ENCODE results near the gene ANKMY1. TPM values are rescaled to one million over a fixed set of nuclear protein-coding genes. Genes with fewer than 3 reads are reported as not detected.

ANKMY1 gene, protein sequence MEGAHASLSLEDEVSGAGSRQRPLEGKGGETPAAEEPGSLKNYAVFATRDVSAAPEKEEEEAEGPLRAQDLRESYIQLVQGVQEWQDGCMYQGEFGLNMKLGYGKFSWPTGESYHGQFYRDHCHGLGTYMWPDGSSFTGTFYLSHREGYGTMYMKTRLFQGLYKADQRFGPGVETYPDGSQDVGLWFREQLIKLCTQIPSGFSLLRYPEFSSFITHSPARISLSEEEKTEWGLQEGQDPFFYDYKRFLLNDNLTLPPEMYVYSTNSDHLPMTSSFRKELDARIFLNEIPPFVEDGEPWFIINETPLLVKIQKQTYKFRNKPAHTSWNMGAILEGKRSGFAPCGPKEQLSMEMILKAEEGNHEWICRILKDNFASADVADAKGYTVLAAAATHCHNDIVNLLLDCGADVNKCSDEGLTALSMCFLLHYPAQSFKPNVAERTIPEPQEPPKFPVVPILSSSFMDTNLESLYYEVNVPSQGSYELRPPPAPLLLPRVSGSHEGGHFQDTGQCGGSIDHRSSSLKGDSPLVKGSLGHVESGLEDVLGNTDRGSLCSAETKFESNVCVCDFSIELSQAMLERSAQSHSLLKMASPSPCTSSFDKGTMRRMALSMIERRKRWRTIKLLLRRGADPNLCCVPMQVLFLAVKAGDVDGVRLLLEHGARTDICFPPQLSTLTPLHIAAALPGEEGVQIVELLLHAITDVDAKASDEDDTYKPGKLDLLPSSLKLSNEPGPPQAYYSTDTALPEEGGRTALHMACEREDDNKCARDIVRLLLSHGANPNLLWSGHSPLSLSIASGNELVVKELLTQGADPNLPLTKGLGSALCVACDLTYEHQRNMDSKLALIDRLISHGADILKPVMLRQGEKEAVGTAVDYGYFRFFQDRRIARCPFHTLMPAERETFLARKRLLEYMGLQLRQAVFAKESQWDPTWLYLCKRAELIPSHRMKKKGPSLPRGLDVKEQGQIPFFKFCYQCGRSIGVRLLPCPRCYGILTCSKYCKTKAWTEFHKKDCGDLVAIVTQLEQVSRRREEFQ
- 10 to 100 TPM; 10.0 to 18.6 (median 12.9) TPM for polyA plus RNA-seq (ENCODE audit: insufficient read length in 4 of 4)

DNA sequence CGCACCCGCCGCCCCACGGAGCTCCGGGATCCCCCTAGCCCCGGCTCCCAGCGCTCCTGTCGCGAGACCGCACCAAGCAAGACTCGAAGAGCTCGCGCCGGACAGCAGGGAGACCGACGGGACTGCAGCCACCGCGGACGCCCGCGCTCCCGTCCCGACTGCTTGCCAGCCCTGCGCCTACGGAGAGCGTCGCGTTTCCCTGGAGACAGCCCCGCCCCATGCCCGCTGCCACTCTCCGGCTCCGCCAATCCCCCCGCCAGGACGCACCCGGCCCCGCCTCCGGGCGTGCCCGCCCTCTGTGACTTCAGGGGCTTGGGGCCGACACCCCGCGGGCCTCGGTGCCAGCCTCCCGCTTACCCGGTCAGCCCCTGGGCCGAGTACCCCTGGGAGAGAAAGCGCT, at the start of gene ANKMY1:
Gene ANKMY1, minus strand, starts transcription at position 181 of the 400 bp plus-strand sequence. CDS start 653 bp downstream, outside the sequence.
- no peak for DNase-seq (ENCODE audit: low read depth in 4 of 4, low spot score in 2 of 4)

DNA sequence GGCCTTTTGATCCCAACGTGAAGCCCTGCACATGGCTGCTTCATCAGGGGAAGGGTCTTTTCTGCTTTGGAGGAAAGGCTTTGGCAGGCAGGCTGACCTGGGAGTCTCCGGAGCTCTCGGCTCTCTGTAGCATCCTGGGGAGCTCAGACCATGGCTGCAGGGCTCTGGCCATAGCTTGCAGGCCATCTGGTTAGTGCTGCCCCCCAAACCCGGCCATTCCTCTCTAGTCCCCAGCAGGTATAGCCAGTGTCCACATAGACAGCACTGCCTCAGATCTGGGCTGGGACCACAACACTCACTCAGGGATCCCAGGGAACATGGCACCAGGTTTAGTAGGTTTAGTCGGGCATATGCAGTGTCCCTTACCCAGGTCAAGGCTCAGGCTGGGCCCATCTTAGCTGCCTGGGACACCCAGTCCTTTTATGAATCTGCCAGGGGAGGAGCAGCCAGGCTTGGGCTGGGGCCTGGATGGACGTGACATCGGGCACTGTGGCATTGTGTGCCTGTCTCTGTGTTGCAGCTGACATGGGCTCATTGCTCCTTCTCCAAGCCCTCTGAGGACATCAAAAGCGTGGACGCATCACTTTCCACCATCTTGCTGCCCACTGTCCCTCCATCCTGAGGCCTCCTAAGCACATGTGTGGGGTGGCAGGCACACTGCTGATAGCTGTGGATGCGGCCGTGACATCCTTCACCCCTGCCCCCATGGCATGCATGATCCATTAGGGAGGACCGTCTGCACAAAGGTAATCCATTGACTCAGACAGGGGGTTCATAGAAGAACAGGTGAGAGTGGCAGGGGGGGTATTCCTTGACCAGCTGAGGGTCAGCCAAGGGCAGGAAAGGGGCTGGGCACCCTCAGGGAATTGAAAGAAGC, 48.3 kb upstream of the ANKMY1 start:
- no peak for DNase-seq (ENCODE audit: low read depth in 4 of 4, low spot score in 2 of 4)

DNA sequence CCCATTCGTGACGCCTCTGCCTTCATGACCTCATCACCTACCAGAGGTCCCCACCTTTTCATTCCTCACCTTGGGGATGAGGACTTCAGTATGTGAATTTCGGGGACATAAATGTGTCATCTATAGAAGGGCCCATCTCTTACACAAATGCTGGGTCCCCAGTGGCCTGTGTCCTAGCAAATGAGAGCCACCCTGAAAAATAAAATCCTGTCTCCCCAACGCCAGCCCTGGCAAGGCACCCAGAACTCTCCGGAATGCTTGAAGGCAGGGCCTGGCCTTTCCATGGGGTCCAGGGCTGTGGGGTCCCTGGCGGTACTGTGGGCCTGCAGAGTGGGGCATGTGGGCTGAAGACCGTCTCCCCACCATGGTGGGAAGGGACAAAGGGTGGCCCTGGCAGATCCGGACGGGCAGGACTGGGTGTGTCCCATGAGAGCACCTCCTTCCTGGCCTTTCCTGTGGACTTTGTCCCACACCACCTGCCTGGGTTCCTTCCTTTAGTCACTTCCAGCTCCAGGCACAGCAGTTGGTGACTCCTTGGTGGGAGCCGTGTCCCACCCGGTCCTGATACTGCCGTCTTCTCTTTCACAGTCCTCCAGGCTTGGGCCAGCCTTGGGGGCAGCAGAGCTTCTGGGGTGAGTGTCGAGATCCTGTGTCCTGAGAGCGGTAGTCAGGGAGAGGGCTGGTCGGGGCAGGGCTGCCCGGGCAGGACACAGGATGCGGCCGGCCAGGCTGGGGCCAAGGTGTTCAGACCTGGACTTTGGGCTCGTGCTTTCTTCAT, 47.3 kb upstream of the ANKMY1 start:
- DNase-seq (ENCODE audit: low read depth in 4 of 4, low spot score in 2 of 4), result no peak

DNA sequence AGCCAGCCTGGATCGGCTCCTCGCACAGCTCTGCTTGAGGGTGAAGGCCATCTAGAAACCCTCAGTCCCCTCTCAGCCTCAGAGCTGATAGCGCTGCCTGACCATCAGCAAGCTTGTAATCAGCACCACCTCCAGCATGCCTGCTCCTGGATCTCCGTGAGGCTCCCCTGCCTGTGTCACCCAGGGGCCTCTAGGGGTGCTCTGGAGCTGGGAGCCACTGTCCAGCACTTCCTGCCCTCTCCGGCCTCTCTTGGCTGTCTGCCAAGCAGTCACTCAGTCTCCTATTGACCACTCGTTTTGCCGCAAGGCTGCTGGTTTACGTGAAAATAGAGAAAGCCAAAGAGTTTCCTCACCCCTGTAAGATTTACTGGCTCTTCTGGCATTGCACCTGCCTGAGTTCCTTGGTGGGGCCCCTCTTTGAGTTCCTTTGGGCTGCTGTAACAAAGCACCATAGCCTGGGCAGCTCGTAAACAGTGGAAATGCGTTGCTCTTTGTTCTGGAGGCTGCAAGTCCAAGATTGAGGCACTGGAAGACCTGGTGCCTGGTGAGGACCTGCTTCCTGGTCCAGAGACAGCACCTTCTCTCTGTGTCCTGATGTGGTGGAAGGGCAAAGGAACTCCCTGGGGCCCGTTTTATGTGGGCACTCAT, 46.6 kb upstream of the ANKMY1 start:
- DNase-seq (ENCODE audit: low read depth in 4 of 4, low spot score in 2 of 4), result peak in 1 of 4 donors; percentile 66

DNA sequence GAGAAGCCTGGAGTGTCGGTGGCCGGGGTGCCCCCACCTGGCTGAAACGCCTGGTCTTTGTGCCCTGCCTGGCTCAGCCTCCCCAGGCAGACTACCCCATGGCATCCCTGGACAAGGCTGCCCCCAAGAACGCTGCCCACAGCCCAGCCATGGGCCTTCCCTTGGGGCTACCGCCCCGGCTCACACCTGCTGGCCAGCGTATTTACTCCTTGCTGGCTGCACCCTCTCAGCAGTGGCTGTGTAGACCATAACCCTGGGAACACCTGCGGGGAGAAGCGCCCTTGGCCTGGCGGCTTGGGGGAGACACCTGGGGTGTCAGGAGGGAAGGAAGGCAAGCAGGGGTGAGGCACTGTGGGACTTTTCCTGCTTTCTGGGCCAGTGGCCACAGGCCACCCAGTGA, 46.1 kb upstream of the ANKMY1 start:
- DNase-seq (ENCODE audit: low read depth in 4 of 4, low spot score in 2 of 4), result no peak

DNA sequence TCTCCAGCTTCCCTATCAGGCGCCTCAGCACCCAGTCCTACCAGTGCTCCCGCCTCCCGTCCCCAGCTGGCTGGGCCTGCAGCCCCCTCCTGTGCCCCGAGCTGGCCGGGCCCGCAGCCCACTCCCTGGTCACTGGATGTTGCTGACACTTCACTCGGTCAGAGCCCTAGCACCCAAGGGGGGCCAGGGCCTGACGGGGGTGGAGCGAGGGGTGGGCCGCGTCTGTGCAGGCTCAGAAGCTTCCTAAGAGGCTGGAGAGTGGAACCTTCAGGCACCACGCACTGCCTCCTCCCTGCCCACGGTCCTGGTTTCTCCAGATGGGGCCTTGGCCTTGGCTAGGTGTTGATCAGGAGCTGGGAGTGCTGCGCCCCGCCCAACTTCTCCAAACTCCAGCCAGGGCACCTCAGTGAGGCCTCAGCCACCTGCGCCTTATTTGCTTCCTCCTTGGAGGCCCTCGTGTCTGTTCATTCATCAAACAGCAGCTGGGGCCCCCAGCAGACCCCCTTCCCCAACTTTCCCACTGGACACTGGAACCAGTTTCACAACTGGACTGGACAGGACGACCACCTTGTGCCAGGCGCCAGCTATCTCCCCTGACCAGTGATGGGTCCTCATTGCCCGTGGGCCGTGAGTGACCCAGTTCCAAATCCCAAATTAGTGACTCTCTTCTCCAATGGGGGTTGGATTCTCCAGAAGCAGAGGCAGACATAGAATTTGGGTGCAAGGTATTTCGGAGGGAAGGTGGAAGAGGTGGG, 45.5 kb upstream of the ANKMY1 start:
- no peak for DNase-seq (ENCODE audit: low read depth in 4 of 4, low spot score in 2 of 4)

DNA sequence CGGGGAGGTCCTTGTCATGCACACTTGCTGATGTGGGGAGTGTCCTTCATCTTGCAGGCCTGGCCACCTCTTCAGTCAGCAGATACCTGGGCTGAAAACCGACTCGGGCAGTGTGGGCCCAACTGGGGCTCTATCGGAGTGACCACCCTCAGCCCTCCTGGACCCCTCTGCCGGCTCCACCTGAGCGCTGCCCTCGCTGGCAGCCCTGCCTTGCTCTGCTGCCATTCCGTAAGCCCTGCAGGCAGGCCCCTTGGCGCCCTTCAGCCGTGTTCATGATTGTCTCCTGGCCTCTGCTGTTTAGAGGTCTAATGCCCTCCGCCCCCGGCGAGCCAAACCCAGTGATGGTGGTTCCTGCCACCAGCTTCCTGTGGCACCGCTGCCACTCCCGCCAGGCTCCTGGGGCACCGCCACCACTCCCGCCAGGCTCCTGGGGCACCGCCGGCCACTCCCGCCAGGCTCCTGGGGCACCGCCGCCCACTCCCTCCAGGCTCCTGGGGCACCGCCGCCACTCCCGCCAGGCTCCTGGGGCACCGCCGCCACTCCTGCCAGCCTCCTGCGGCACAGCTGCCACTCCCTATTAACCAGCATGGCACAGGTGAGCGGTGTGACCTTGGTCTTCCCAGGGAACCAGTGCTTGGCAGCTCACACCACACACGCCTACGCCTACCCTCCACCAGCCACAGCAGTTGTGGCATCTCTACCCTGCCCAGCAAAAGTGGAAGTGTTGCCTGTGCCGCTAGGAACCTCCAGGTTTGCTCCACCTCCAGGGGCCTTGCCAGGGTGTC, 44.7 kb upstream of the ANKMY1 start:
- no peak for DNase-seq (ENCODE audit: low read depth in 4 of 4, low spot score in 2 of 4)

DNA sequence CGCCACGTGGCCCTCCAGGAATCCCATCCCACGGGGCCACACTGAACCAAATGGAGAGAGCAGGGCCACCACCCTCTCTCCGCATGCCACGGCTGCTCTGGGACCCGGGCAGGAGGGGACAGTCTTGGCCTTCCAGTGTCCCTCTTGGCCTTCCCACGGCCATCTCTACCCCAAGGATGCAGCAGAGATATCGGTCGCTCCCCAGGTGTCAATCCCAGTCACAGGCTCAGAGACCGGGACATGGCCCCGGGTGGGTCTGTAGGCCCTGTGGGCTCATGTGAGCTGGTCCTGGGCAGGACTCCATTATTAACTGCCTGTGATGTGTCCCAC, 44.0 kb upstream of the ANKMY1 start:
- no peak for DNase-seq (ENCODE audit: low read depth in 4 of 4, low spot score in 2 of 4)

DNA sequence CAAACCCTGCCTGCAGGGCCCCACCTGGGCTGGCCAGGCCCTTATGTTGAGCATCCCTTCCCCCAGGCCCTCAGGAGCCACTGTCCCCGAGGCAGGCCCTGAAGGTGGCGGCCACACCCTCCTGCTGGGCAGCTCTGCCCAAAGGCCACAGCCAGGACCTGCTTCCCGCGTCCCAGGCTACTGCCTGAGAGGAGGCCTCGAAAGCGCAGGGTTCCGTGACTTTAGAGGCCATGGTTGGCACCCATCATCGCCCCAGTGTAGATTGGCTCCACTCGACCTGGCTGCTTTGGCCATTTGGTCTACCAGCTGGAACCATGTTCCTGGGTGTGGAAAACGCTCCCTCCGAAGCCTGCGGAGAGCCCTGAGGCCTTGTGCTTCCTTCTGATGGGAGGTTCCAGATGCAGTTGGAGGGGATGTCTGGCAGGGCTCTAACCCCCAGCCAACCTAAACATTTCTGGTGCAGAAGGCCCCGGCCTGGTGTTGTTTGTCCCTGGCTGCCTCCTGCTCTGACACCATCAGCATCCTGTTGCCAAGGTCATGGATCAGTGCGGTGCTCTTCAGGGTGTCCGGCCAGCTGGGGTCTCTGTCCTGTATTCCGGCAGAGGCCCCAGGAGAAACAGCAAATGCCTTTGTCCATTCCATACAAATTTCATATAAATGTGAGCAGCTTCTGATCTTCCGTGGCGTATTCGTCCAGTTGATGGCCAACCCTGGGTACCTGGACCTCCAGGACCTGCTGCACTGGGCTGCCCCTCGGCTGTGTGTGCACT, 43.5 kb upstream of the ANKMY1 start:
- no peak for DNase-seq (ENCODE audit: low read depth in 4 of 4, low spot score in 2 of 4)

DNA sequence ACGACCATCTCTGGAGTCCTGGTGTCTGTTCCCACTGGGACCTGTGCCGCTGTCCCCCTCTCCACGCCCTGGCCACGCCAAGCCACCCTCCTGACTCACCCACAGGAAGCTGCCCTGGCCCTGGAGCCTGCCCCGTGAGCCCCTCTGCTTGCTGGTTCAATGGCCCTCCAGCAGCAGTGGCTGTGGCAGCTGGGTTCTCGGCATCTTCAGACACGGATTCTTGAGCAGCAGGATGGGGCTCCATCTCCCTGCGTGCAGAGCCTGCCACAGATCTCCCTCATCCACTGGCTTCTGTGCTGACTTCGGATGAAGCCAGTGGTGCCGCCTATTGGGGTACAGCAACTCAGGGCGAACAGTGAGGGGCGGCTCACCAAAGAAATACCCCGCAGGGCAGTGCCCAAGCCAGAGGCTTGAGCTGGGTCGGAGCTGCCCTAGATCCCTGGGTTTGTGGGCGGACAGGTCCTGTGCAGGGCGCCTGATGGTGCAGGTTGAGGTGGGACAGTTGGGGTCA, 42.7 kb upstream of the ANKMY1 start:
- DNase-seq (ENCODE audit: low read depth in 4 of 4, low spot score in 2 of 4), result no peak

DNA sequence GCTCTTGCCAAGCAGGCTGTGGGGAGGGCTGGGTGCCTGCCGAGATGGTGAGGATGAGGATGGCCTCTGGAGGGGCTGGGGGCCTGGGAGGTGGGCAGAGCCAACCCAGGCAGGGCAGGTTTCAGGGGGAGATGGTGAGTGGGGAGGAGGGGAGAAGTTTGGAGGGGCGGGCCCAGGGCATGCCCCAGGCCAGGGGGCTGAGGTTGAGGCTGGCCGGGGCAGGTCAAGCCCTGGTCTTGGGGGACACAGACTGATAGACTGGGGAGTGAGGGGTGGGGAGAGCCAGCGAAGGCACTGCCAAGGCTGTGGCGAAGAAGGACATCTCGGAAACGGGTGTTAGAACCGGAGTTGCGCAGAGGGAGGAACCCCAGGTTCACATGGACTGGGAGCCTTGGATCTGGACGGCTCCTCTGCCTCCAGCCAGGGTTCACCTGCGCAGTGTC, 41.4 kb upstream of the ANKMY1 start:
- no peak for DNase-seq (ENCODE audit: low read depth in 4 of 4, low spot score in 2 of 4)

DNA sequence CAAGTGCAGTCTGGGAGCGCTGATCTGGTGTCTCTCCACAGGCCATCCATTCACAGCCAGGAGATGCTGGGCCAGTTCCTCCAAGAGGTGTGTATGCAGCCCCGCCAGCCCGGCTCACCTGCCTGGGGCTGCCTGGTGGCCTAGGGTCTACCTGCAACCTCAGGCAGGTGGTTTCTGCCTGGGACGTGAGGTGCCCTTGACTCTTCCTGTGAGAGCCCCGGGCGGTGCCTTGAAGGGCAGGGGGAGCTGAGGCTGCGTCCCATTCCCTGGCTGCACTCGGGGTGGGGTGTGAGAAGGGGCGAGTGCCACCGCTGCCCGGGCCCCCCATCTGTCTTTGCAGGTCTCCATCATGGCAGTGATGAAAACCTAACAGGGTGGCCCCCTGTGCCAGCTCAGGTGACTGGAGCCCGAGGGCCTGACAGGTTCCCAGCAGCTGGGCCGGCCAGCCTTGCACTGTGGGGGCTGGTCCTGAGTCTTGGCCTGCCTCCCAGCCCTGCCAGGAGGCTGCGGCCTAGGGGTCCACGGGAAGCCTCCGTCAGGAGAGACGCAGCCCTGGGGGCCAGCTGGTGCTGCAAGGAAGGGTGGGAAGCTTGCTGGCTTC, 40.6 kb upstream of the ANKMY1 start:
- no peak for DNase-seq (ENCODE audit: low read depth in 4 of 4, low spot score in 2 of 4)

DNA sequence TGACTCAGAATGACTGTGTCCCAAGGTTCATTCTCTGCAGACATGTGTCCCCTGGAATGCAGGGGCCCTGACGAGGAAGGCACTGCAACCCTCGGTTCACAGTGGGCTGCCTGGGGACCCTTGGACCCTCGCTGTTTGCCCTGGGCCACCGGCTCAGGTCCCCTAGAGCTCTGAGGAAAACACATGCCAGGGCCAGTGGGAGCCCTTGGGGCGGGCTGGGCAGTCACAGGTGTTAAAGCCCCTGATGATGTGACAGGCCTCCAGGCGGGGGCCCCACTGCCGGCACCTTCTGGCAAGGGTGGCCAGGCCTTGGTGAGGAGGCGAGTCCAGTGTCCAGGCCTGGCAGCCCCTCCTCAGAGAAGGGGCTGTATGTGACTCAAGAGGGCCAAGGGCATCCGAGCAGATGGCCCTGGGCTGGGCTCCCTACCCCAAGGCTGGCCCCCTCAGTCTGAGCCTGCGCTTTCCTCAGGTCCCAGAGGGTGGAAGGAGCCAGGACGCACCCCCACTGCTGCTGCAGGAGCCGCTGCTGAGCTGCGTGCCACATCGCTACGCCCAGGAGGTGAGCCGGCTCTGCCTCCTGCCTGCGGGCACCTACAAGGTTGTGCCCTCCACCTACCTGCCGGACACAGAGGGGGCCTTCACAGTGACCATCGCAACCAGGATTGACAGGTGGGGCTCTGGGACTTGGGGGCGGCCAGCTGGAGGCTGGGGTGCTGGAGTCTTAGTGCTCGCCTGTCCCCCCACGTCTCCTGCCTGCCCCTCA, 39.8 kb upstream of the ANKMY1 start:
- no peak for DNase-seq (ENCODE audit: low read depth in 4 of 4, low spot score in 2 of 4)

DNA sequence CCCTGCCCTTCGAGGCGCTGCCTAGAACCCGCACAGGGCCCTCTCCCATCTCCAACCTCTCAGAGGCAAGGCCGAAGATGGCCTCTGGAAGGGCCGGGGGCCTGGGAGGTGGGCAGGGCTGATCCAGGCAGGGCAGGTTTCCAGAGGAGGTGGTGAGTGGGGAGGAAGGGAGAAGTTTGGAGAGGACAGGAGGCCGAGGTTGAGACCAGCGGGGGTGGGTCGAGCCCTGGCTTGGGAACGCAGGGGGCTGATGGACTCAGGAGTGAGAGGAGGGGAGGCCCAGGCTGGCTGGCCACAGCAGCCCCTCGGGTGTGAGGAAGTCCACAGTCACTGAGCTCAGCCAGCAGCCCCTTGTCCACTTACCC, 39.2 kb upstream of the ANKMY1 start:
- DNase-seq (ENCODE audit: low read depth in 4 of 4, low spot score in 2 of 4), result no peak

DNA sequence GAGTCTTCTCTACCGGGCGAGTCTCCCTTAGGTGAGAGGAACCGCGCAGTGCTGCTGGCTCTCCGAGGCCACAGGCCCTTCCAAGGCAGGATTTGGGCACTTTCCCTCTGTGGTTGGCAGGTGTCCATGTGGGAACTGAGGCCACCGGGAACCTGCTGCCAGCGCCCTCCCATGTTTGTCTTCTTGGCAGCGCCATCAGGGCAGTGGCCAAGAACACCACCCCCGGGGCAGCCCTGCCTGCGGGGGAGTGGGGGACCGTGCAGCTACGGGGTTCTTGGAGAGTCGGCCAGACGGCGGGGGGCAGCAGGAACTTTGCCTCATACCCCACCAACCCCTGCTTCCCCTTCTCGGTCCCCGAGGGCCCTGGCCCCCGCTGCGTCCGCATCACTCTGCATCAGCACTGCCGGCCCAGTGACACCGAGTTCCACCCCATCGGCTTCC, 38.7 kb upstream of the ANKMY1 start:
- no peak for DNase-seq (ENCODE audit: low read depth in 4 of 4, low spot score in 2 of 4)

DNA sequence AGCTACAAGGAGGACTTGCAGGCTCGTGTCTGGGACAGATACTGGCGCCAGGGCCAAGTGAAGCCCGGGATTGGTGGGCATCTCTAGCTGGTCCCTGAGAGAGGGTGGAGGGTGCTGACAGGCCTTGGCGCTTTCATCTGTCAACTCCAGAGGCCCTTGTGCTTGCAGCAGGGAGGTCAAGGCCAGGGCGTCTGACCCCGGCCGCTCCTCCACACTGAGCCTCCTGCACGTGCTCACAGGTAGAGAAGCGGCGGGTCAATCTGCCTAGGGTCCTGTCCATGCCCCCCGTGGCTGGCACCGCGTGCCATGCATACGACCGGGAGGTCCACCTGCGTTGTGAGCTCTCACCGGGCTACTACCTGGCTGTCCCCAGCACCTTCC, 38.3 kb upstream of the ANKMY1 start:
- DNase-seq (ENCODE audit: low read depth in 4 of 4, low spot score in 2 of 4), result no peak
